Hypothalamus (tissue), 51 donors: ENCODE measurements around the gene MYOD1.

Source experiments
- DNase-seq, 51 donors: peaks; one replicate each; lab custom pipeline; 2025; lab: John Stamatoyannopoulos, UW

The MYOD1 gene

GRCh38 chr11:17700991-17701390, 18.4 kb upstream of the MYOD1 start:
- no peak for DNase-seq

DNA sequence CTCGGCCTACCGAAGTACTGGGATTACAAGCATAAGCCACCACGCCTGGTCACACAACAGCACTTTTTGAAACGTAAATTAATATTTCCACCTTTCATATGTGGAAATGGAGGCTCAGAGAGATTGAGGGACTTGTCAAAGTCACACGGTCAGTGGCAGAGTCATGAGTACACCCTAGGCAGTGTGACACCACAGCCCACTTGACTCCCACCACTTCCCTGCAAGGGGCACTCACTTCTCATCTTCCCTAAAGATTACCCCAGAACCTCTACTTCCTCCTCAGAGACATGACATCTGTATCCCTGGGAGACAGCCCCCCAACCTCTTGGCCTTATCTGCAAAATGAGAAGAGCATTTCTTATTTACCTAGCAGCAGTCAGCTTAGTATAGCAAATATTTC, 16.5 kb upstream of the MYOD1 start:
- no peak for DNase-seq

GRCh38 chr11:17703951-17704350, 15.4 kb upstream of the MYOD1 start:
- DNase-seq, result no peak

- DNase-seq, result no peak
Observed at GRCh38 chr11:17707830-17708229, 11.5 kb upstream of the MYOD1 start.

GRCh38 chr11:17711836-17712235, 7.5 kb upstream of the MYOD1 start:
- no peak for DNase-seq

DNA sequence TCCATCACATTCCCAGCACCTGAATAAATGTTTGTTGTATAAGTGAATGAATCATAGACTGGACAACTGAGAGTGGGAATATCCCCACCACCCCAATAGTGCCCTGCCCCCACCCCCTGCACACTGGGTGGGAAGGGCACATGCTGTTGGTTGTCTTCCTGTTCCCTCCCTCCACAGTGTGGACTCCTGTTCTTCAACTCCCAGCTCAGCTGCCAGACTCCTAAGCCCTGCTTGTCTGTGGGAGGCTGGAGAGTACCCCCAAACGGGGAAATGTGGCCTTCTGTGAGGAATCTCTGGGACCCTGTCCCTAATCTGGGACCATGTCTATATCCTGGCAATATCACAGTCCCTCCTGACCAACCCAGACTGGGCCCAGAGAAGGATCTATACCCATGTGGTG, 5.5 kb upstream of the MYOD1 start:
- no peak for DNase-seq

- no peak for DNase-seq
Observed at GRCh38 chr11:17714356-17714854, 5.0 kb upstream of the MYOD1 start.

GRCh38 chr11:17714870-17715269, 4.5 kb upstream of the MYOD1 start:
- DNase-seq, result no peak

GRCh38 chr11:17716807-17717206, 2.6 kb upstream of the MYOD1 start:
- DNase-seq, result no peak

GRCh38 chr11:17718015-17718414, 1.4 kb upstream of the MYOD1 start:
- DNase-seq, result no peak

DNA sequence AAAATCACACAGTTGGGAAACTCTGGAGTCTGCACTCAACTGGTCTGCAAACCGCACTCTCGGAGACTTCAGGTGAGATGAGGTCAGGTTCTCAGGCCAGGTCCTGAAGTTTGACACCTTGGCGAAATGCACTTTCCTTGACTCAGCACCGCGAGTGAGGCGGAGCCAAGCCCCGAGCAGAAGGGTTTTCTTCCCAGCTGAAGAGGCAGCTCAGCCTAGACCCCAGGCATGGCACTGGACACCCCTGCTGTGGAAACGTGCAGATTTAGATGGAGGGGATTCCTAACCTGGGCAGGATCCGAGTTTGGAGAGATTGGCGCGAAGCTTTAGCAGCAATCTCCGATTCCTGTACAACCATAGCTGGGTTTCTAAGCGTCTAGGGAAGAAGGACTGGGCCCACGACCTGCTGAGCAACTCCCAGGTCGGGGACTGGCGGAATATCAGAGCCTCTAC, 835 bp upstream of the MYOD1 start:
- no peak for DNase-seq

GRCh38 chr11:17719938-17720795, 796 bp downstream of the MYOD1 start:
- DNase-seq, result no peak

DNA sequence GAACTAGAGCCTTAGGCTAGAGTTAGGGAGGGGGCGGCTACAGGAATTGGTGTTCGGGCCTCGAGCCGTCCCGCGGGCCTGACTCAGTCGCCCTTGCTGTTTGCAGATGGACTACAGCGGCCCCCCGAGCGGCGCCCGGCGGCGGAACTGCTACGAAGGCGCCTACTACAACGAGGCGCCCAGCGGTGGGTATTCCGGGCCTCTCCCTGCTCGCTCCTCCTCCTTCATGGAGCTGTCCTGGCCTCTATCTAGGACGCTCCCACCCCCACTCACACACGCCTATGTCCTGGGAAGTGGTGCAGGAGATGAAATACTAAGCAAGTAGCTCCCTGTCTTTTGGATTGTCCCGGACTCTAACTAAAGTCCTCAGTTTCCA, 1.4 kb downstream of the MYOD1 start:
- no peak for DNase-seq

GRCh38 chr11:17721242-17721999, 2.0 kb downstream of the MYOD1 start:
- DNase-seq, result no peak

DNA sequence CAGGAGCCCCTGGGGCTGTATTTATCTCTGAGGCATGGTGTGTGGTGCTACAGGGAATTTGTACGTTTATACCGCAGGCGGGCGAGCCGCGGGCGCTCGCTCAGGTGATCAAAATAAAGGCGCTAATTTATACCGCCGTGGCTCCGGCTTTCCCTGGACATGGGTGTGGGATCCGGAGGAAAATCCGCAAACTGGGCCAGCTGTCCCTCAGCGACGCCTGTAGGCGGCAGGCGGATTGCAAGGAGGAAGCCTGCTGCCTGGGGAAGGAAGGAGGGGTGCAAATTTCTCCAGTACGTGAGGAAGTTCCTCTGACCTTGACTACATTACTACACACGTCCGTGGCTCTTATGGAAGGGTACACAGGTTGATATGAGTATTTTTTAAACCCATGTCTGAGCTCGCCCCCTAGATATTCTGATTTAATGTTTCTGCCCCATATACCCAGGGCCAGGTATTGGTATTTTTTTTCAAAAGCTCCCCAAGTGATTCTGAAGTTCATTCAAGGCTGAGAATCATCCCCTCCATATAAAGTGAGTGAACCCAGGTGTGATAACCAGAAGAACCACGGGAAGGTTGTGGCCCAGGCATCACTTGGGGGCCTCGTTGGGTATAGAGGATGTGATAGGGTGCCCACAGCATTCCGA, 2.8 kb downstream of the MYOD1 start:
- DNase-seq, result no peak

- DNase-seq, result no peak
Observed at GRCh38 chr11:17724020-17724908, 4.9 kb downstream of the MYOD1 start.

- no peak for DNase-seq
Observed at GRCh38 chr11:17725174-17725573, 5.8 kb downstream of the MYOD1 start.

DNA sequence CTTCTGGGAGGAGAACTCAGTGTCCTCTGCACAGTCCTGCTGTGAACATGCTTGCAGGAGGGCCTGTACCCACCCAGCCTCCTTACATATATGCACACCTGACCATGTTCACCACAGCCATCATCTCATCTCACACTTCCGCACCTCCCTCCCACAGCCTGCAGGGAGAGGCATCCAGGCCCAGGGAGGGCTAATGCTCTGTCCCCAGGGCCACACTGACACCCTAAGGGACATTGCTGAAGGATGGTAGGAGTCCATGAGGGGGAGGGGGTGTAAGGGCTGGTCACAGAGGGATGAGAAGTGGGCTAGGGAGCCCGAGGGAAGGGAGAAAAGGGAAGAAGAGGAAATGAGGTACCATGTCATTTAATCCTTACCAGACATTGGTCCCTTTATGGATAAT, 10.8 kb downstream of the MYOD1 start:
- DNase-seq, result no peak

GRCh38 chr11:17730608-17731462, 11.5 kb downstream of the MYOD1 start:
- DNase-seq, result peak; percentile 16 to 88 (median 72)
